ENCODE data around the gene PCED1B.

GRCh38 chr12:47238669-47239114 is 159.3 kb downstream of the PCED1B start:
- TF ChIP-seq CTCF (IDR thresholded peaks at IDR 0.05) = no peak
- TF ChIP-seq POLR2A (IDR thresholded peaks at IDR 0.05) = no peak

Data from upper lobe of left lung (tissue), 4 donors.